Astrocyte (in vitro differentiated cells and primary cell): Measurements from ENCODE around the gene LIMS2. TPM values are rescaled to one million over a fixed set of nuclear protein-coding genes. Genes with fewer than 3 reads are reported as not detected.

Experiments used
- DNase-seq: peaks from one replicate; pipeline ENCODE4 v3.0.0-alpha.2; 2010; ENCODE audit warnings: low read depth
- FAIRE-seq: peaks from 2 replicates; lab custom pipeline; 2011; peaks lifted over from hg19 to GRCh38; lab: Jason Lieb, UNC
- H2AFZ ChIP-seq: 2 replicates; pipeline ENCODE4 v1.6.0; 2012; ENCODE audit warnings: low read depth, low read length, inconsistent platforms
- H3K27ac ChIP-seq: 2 replicates; pipeline ENCODE4 v1.5.1; 2011; ENCODE audit warnings: low read depth, low read length, inconsistent platforms
- H3K27me3 ChIP-seq: 2 replicates; pipeline ENCODE4 v1.6.0; 2011; ENCODE audit warnings: low read length, inconsistent platforms; ENCODE audit not compliant: insufficient read depth
- H3K36me3 ChIP-seq: 2 replicates; pipeline ENCODE4 v1.5.1; 2011; ENCODE audit warnings: low read length, inconsistent platforms; ENCODE audit not compliant: insufficient read depth
- H3K4me1 ChIP-seq: 2 replicates; pipeline ENCODE4 v1.5.1; 2011; ENCODE audit warnings: low read length, inconsistent platforms; ENCODE audit not compliant: insufficient read depth
- H3K4me2 ChIP-seq: 2 replicates; pipeline ENCODE4 v1.6.0; 2012; ENCODE audit warnings: low read length, inconsistent platforms
- H3K4me3 ChIP-seq: 2 replicates; pipeline ENCODE4 v1.5.1; 2011; ENCODE audit warnings: low read depth, mild to moderate bottlenecking, low read length, inconsistent platforms; ENCODE audit not compliant: insufficient read depth
- H3K79me2 ChIP-seq: 2 replicates; pipeline ENCODE4 v1.6.0; 2012; ENCODE audit warnings: mild to moderate bottlenecking, low read length, inconsistent platforms; ENCODE audit not compliant: insufficient read depth
- H3K9ac ChIP-seq: 2 replicates; pipeline ENCODE4 v1.6.0; 2012; ENCODE audit warnings: mild to moderate bottlenecking, low read length, inconsistent platforms
- H3K9me3 ChIP-seq: 2 replicates; pipeline ENCODE4 v1.5.1; 2012; ENCODE audit warnings: low read depth, mild to moderate bottlenecking, low read length, inconsistent platforms; ENCODE audit not compliant: insufficient read depth
- H4K20me1 ChIP-seq: 2 replicates; pipeline ENCODE4 v1.6.0; 2012; ENCODE audit warnings: low read length, inconsistent platforms; ENCODE audit not compliant: insufficient read depth
- H3K27ac Mint-ChIP-seq: one replicate; pipeline ENCODE4 v1.8.0; 2021; ENCODE audit warnings: mild to moderate bottlenecking, mixed read lengths; ENCODE audit not compliant: unreplicated experiment
- H3K27me3 Mint-ChIP-seq: one replicate; pipeline ENCODE4 v1.8.0; 2021; ENCODE audit warnings: low read depth, mixed read lengths; ENCODE audit not compliant: unreplicated experiment
- H3K36me3 Mint-ChIP-seq: one replicate; pipeline ENCODE4 v1.8.0; 2021; ENCODE audit warnings: low read depth, mixed read lengths; ENCODE audit not compliant: unreplicated experiment
- H3K4me1 Mint-ChIP-seq: one replicate; pipeline ENCODE4 v1.8.0; 2021; ENCODE audit warnings: low read depth, mixed read lengths; ENCODE audit not compliant: unreplicated experiment
- H3K4me3 Mint-ChIP-seq: one replicate; pipeline ENCODE4 v1.8.0; 2021; ENCODE audit warnings: mild to moderate bottlenecking, moderate library complexity, mixed read lengths; ENCODE audit not compliant: unreplicated experiment
- H3K9me3 Mint-ChIP-seq: one replicate; pipeline ENCODE4 v1.8.0; 2021; ENCODE audit warnings: mild to moderate bottlenecking, mixed read lengths; ENCODE audit not compliant: unreplicated experiment
- CTCF ChIP-seq: IDR thresholded peaks from 2 replicates; pipeline ENCODE4 v1.5.1; 2011; ENCODE audit warnings: low read depth, mild to moderate bottlenecking, inconsistent platforms, low read length, moderate library complexity; ENCODE audit not compliant: insufficient read depth
- EZH2 ChIP-seq: IDR thresholded peaks from 2 replicates; pipeline ENCODE4 v1.6.1; 2012; ENCODE audit warnings: mild to moderate bottlenecking, low read length, inconsistent platforms; ENCODE audit not compliant: insufficient read depth
- total RNA-seq: library from RNA; stranded (reverse); gene quantifications from 2 replicates; pipeline ENCODE4 v1.2.1, GENCODE V29; 2021

The LIMS2 gene
- total RNA-seq, 1 donor from 2014 or later = 73.3 TPM

GRCh38 chr2:127719301-127720218, 44.2 kb upstream of the LIMS2 start:
- H3K27ac ChIP-seq = no peak overlapping the region
- H3K36me3 Mint-ChIP-seq = peaks cover 22% of the 10 kb centered on the region
- H4K20me1 ChIP-seq = peaks cover 8% of the 10 kb centered on the region
- H3K27me3 ChIP-seq = no peaks in the 10 kb centered on the region
- no peaks in the 10 kb centered on the region for H3K27me3 Mint-ChIP-seq
- H2AFZ ChIP-seq = no peak overlapping the region
- peaks cover 28% of the 10 kb centered on the region for H3K36me3 ChIP-seq
- TF ChIP-seq CTCF = no peak
- no peak for TF ChIP-seq EZH2
- H3K4me2 ChIP-seq = no peak overlapping the region
- H3K9me3 Mint-ChIP-seq = no peaks in the 10 kb centered on the region
- H3K9ac ChIP-seq = no peak overlapping the region
- H3K4me3 Mint-ChIP-seq = no peak overlapping the region
- peaks cover 3% of the 10 kb centered on the region for H3K79me2 ChIP-seq
- peak overlapping the region; percentile 62 for H3K27ac Mint-ChIP-seq
- no peak overlapping the region for H3K4me3 ChIP-seq
- FAIRE-seq = no peak
- H3K4me1 Mint-ChIP-seq = peaks cover 21% of the 10 kb centered on the region
- H3K9me3 ChIP-seq = no peaks in the 10 kb centered on the region
- no peak for DNase-seq
- H3K4me1 ChIP-seq = peaks cover 11% of the 10 kb centered on the region

- H3K9ac ChIP-seq = no peak overlapping the region
- no peak for TF ChIP-seq CTCF
- no peak for TF ChIP-seq EZH2
- peaks cover 26% of the 10 kb centered on the region for H3K4me1 Mint-ChIP-seq
- no peak overlapping the region for H3K4me2 ChIP-seq
- peaks cover 28% of the 10 kb centered on the region for H3K36me3 ChIP-seq
- no peaks in the 10 kb centered on the region for H3K27me3 ChIP-seq
- H2AFZ ChIP-seq = no peak overlapping the region
- no peaks in the 10 kb centered on the region for H3K9me3 ChIP-seq
- no peak overlapping the region for H3K4me3 ChIP-seq
- H3K27ac Mint-ChIP-seq = no peak overlapping the region
- no peak for FAIRE-seq
- peaks cover 8% of the 10 kb centered on the region for H4K20me1 ChIP-seq
- peaks cover 22% of the 10 kb centered on the region for H3K36me3 Mint-ChIP-seq
- no peak overlapping the region for H3K27ac ChIP-seq
- H3K4me1 ChIP-seq = peaks cover 11% of the 10 kb centered on the region
- DNase-seq = no peak
- peaks cover 3% of the 10 kb centered on the region for H3K79me2 ChIP-seq
- no peaks in the 10 kb centered on the region for H3K9me3 Mint-ChIP-seq
- H3K27me3 Mint-ChIP-seq = no peaks in the 10 kb centered on the region
- H3K4me3 Mint-ChIP-seq = no peak overlapping the region
These were observed 42.9 kb upstream of the LIMS2 start for GRCh38 chr2:127718271-127718670.
